ENCODE measurements around the gene NCOA1.
"Not testable (repeated sequence)": the region's sequence is repeated elsewhere in the genome, so short reads cannot be mapped to it uniquely, and the experiment has no call there.

The NCOA1 gene

DNA sequence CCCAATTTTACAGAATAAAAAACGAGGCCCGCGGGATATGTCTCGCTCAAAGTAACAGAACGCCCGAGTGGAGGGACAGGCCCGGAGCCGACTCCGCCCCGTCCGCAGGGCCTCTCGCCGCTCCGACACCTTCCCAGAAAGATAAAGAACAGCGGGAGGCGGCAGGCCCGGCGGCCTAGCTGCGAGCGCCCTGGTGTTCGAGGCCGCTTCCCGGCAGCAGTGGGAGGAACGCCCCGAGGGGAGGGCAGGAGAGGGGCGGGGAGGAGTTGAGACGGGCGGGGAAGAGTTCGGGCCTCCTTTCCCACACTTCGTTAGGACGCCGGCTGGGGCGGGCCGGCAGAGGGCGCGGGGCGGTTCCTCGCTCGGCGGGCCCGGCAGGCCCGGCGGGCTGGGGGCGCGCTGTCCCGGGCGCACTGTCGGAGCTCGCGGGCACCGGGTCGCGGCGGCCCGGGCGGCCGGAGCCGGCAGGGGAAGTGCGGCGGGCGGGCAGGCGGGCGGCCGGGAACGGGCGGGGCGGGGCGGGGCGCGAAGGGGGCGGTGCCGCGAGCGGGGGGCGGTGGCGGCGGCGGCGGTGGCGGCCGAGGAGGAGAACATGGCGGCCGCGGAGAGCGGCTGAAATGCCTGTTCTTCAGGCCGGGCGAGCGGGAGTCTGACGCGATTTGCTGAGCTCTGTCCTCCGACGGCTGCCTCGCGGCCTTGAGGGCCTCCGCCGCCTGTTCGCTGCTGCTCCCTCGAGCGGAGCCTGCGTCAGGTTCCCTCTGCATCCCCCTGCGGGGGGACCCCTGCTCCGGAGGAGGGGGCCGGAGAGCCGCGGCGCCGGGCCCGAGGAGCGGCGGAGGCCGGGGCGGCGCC is at the start of gene NCOA1:
Gene NCOA1, plus strand, starts transcription at position 565 of the 852 bp plus-strand sequence. CDS start 167,424 bp downstream, outside the sequence.
- DNase-seq (ENCODE audit: low read depth) = peak; percentile 83

- DNase-seq (ENCODE audit: low read depth) = no peak
These were observed 42.3 kb upstream of the NCOA1 start for GRCh38 chr2:24448797-24449196.

DNA sequence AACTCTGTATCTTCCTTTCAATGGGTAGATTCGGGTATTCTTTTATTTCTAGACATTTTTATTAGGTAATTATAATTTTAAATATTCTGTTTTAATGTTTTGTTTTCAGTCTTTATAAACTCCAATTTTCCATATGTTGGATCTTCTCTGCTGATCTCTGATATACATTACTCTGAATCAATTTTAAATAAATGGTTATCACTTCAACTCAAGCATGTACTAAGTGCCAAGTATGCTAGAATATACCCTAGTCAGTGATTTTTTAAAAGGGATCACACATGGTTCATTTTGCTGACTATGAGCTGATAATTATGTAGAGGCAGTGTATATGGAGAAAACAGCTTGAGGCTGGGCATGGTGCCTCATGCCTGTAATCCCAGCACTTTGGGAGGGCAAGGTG is 41.7 kb upstream of the NCOA1 start:
- no peak for DNase-seq (ENCODE audit: low read depth)

DNA sequence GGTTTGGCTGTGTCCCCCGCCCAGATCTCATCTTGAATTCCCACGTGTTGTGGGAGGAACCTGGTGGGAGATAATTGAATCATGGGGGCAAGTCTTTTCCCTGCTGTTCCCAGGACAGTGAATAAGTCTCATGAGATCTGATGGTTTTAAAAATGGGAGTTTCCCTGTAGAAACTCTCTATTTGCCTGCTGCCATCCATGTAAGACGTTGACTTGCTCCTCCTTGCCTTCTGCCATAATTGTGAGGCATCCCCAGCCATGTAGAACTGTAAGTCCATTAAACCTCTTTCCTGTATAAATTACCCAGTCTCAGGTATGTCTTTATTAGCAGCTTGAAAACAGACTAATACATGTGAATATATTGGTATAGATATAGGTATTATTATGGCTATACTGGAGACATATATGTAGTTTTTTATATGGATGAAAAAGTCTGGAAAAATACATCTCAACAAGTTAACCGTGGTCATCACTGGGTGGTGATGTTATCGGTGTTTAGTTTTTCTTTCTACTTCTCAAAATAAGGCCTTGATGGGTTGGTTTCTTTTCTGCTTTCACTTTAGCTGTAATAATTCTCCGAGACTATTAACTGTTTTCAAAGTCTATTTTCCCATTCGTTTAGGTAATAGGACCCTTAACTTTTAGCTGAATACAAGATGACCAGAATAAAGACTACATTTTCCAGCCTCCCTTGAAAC is 39.1 kb upstream of the NCOA1 start:
- DNase-seq (ENCODE audit: low read depth) = no peak

GRCh38 chr2:24452502-24452885 is 38.6 kb upstream of the NCOA1 start:
- no peak for DNase-seq (ENCODE audit: low read depth)

DNA sequence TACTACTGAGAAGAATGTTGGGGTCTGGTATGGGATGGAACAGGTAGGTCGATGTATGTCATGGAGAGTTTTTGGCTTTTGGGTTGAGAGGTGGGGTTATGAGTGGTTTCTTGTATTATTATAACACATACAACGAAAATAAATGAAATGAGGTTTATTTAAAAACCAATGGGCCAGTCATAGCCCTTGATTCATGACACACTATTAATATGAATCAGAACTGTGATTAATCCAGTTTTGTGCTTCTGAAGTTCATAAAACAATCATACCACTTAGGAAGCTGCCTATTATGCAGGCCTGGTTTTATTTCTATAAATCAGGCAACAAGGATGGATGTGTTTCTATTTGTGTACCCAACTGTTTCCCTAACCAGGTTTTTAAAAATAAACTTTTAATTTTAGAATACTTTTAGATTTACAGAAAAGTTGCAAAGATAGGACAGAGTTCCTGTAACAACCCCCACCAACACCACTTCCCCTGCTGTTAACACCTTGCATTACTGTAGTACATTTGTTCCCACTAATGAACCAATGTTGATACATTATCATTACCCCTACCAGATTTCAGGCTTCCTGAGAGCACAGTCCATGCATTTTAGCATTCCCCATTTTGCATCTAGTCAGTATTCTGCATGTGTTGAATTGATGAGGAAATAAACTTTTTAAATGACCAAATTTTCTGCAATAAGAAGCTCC is 37.5 kb upstream of the NCOA1 start:
- no peak for DNase-seq (ENCODE audit: low read depth)

DNA sequence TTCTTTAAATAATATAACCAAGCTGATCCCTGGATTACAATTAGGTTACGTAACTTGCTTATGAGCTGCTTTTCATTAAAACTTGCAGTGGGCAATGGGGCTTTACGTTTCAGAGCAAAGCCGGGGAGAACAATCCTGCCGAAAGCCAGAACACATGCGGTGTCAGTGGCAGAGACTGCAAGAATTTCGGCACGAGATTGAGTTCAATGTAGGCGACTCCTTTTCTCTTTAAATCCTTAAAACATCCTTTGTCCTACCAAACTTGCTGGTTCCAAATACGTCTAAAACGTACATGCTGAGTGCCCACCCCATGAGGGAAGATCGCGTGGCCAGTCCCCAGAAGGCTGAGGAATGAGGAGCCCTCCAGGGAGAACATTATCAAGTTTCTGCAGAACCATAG is 36.8 kb upstream of the NCOA1 start:
- DNase-seq (ENCODE audit: low read depth) = no peak

- no peak for DNase-seq (ENCODE audit: low read depth)
These were observed 34.2 kb upstream of the NCOA1 start for GRCh38 chr2:24456599-24457556.

- no peak for DNase-seq (ENCODE audit: low read depth)
These were observed 33.2 kb upstream of the NCOA1 start for GRCh38 chr2:24457696-24458386.

- no peak for DNase-seq (ENCODE audit: low read depth)
These were observed 31.6 kb upstream of the NCOA1 start for GRCh38 chr2:24459224-24460161.

GRCh38 chr2:24461685-24462084 is 29.4 kb upstream of the NCOA1 start:
- no peak for DNase-seq (ENCODE audit: low read depth)

GRCh38 chr2:24463271-24463670 is 27.8 kb upstream of the NCOA1 start:
- no peak for DNase-seq (ENCODE audit: low read depth)

GRCh38 chr2:24466871-24467870 is 23.9 kb upstream of the NCOA1 start:
- no peak for DNase-seq (ENCODE audit: low read depth)

DNA sequence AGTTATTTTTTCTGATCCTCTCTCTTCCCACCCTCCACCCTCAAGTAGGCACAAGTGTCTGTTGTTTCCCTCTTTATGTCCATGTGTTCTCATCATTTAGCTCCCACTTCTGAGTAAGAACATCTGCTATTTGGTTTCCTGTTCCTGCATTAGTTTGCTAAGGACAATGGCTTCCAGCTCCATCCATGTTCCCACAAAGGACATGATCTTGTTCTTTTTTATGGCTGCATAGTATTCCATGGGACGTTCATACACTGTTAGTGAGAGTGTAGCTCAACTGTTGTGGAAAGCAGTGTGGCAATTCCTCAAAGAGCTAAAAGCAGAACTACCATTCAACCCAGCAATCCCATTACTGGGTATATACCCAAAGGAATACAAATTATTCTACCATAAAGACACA is 22.6 kb upstream of the NCOA1 start:
- DNase-seq (ENCODE audit: low read depth) = not testable (repeated sequence)

GRCh38 chr2:24469148-24469650 is 21.9 kb upstream of the NCOA1 start:
- no peak for DNase-seq (ENCODE audit: low read depth)

GRCh38 chr2:24471662-24472061 is 19.4 kb upstream of the NCOA1 start:
- no peak for DNase-seq (ENCODE audit: low read depth)

GRCh38 chr2:24472416-24472815 is 18.6 kb upstream of the NCOA1 start:
- no peak for DNase-seq (ENCODE audit: low read depth)

GRCh38 chr2:24473626-24474025 is 17.4 kb upstream of the NCOA1 start:
- no peak for DNase-seq (ENCODE audit: low read depth)

All from stimulated activated CD8-positive, alpha-beta memory T cell treated with anti-CD3 and anti-CD28 coated beads, Interleukin-12 subunit alpha, Interleukin-12 subunit beta, amount 100 ng/mL, for 4 hours (primary cell).